K562 (cell line): ENCODE results near the gene TARS2.

Source experiments
- ATF7 ChIP-seq: fragments of 450-650 bp; IDR thresholded peaks from 2 replicates; pipeline ENCODE4 v1.7.1; 2014; ENCODE audit warnings: mild to moderate bottlenecking, moderate library complexity
- EGR1 ChIP-seq: fragments of 450-650 bp; conservative IDR thresholded peaks from 2 replicates; pipeline ENCODE4 v1.6.1; 2017; ENCODE audit warnings: mild to moderate bottlenecking
- ETV1 ChIP-seq: fragments of 450-650 bp; conservative IDR thresholded peaks from 2 replicates; pipeline ENCODE4 v1.6.1; 2016; ENCODE audit warnings: missing genetic modification characterization, control low read depth, low read depth, missing compliant biosample characterization
- FOXM1 ChIP-seq, 2 experiments: fragments of 450-650 bp in 1 of 2; sonication (generic) in 1 of 2; formaldehyde crosslinking in 1 of 2; IDR thresholded peaks; 2 replicates each; pipeline versions ENCODE4 v1.6.1 to v1.9.0; 2017 to 2022; ENCODE audit warnings: low read depth in 2 of 2, mild to moderate bottlenecking in 2 of 2, missing genetic modification reagents in 1 of 2, moderate library complexity in 1 of 2
- GATA2 ChIP-seq: sonication (generic); formaldehyde crosslinking; IDR thresholded peaks from 2 replicates; pipeline ENCODE4 v1.4.0; 2020; ENCODE audit warnings: mild to moderate bottlenecking, missing genetic modification reagents
- JUNB ChIP-seq: fragments of 450-650 bp; formaldehyde crosslinking; conservative IDR thresholded peaks from 2 replicates; pipeline ENCODE4 v1.4.0; 2020; ENCODE audit warnings: mild to moderate bottlenecking
- NFIC ChIP-seq: fragments of 450-650 bp; IDR thresholded peaks from 2 replicates; pipeline ENCODE4 v1.6.1; 2017; ENCODE audit warnings: mild to moderate bottlenecking, inconsistent platforms
- POLR2A ChIP-seq: fragments of 450-650 bp; conservative IDR thresholded peaks from 2 replicates; pipeline ENCODE4 v1.6.1; 2016
- POLR2AphosphoS5 ChIP-seq: IDR thresholded peaks from 2 replicates; pipeline ENCODE4 v1.6.1; 2011; ENCODE audit warnings: mild to moderate bottlenecking, low read depth, low read length, moderate library complexity; ENCODE audit not compliant: control insufficient read depth, insufficient read depth
- SMC3 ChIP-seq: conservative IDR thresholded peaks from 2 replicates; pipeline ENCODE4 v1.6.1; 2011; ENCODE audit warnings: low read depth, low read length, improper control_type of control experiment; ENCODE audit not compliant: insufficient read depth
- ZNF316 ChIP-seq: fragments of 450-650 bp; IDR thresholded peaks from 2 replicates; pipeline ENCODE4 v1.6.1; 2016
- ZNF699 ChIP-seq: fragments of 250-450 bp; sonication (Bioruptor Pico); IDR thresholded peaks from 2 replicates; pipeline ENCODE4 v1.8.0; 2021; ENCODE audit warnings: mild to moderate bottlenecking, moderate library complexity; ENCODE audit not compliant: insufficient replicate concordance
- TF ChIP-seq, protein P1 (sequence below): IDR thresholded peaks from 3 replicates; pipeline ENCODE4 v1.6.1; 2011; ENCODE audit warnings: borderline replicate concordance, mild to moderate bottlenecking; ENCODE audit not compliant: insufficient read length, insufficient read depth
- TF ChIP-seq, protein P2 (sequence below), 3 experiments: IDR thresholded peaks in 2 of 3; conservative IDR thresholded peaks in 1 of 3; 2 replicates each; pipeline ENCODE4 v1.5.1; 2011 to 2012; ENCODE audit warnings: low read length in 3 of 3, mild to moderate bottlenecking in 3 of 3, control low read depth in 2 of 3, improper control_type of control experiment in 1 of 3, inconsistent platforms in 1 of 3, low read depth in 1 of 3, mixed read lengths in 1 of 3, moderate library complexity in 1 of 3; ENCODE audit not compliant: insufficient read depth in 2 of 3

DNA sequence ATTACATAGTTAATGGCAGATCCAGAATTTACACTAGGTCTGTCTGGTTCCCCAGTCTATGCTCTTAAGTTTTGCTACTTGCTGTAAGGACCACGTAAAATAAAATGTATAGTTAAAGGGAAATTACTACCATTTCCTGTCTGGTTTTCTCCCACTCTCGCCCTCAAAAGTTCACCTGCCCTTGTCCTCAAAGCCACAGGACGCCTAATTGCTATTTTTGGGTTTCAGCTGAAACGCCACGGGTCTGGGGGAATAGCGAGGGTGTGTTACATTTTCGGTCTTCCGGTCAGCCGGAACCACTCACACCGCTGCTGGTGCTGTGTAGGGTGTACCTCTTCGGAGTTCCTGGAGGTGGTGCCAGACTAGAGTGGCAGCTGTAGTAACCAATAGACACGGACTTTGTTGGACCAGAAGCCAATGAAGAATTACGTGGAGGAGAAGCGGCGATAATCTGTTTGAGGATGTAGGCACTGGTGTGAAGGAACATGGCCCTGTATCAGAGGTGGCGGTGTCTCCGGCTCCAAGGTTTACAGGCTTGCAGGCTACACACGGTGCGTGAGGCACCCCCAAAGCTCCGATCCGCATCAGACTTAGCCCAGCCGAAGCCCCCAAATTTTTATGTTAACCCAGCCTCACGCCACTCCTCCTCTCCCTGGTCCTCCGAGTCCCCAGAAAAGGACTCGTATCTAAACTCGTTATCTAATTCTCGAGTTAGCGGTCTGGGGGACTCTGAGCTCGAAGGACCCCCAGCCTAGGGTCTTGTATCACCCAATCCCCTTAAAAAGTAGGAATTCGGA lies at the start of gene TARS2:
- TF ChIP-seq ZNF316, result no peak
- TF ChIP-seq POLR2A, result peak; percentile 95
- no peak for TF ChIP-seq EGR1
- TF ChIP-seq, protein P1, sequence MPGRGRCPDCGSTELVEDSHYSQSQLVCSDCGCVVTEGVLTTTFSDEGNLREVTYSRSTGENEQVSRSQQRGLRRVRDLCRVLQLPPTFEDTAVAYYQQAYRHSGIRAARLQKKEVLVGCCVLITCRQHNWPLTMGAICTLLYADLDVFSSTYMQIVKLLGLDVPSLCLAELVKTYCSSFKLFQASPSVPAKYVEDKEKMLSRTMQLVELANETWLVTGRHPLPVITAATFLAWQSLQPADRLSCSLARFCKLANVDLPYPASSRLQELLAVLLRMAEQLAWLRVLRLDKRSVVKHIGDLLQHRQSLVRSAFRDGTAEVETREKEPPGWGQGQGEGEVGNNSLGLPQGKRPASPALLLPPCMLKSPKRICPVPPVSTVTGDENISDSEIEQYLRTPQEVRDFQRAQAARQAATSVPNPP, result no peak
- no peak for TF ChIP-seq SMC3
- peak; percentile 86 for TF ChIP-seq POLR2AphosphoS5
- TF ChIP-seq, protein P2, sequence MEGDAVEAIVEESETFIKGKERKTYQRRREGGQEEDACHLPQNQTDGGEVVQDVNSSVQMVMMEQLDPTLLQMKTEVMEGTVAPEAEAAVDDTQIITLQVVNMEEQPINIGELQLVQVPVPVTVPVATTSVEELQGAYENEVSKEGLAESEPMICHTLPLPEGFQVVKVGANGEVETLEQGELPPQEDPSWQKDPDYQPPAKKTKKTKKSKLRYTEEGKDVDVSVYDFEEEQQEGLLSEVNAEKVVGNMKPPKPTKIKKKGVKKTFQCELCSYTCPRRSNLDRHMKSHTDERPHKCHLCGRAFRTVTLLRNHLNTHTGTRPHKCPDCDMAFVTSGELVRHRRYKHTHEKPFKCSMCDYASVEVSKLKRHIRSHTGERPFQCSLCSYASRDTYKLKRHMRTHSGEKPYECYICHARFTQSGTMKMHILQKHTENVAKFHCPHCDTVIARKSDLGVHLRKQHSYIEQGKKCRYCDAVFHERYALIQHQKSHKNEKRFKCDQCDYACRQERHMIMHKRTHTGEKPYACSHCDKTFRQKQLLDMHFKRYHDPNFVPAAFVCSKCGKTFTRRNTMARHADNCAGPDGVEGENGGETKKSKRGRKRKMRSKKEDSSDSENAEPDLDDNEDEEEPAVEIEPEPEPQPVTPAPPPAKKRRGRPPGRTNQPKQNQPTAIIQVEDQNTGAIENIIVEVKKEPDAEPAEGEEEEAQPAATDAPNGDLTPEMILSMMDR (IDR thresholded peaks at IDR 0.05 in 2 of 3, conservative IDR thresholded peaks at IDR 0.05 in 1 of 3; ENCODE audit: insufficient read depth in 2 of 3, low read depth in 1 of 3, low read length in 3 of 3), result no peak; a peak in 1 of 6 replicates
- TF ChIP-seq FOXM1 (IDR thresholded peaks at IDR 0.05; ENCODE audit: low read depth), result peak; percentile 71; the same call in 1 of the 2 replicates
- no peak for TF ChIP-seq FOXM1 (CRISPR knock-in tag; IDR thresholded peaks at IDR 0.05; ENCODE audit: low read depth)
- TF ChIP-seq NFIC, result peak; percentile 60
- TF ChIP-seq ETV1 (tag), result peak; percentile 86
- TF ChIP-seq GATA2, result no peak
- no peak for TF ChIP-seq JUNB (CRISPR knock-in tag)
- TF ChIP-seq ZNF699 (CRISPR knock-in tag), result no peak
- peak; percentile 89 for TF ChIP-seq ATF7
